SIG-M5 treated with dmso at 0.1 percent for 504 hours (cell line): ENCODE measurements around the gene PRKAR1B.

ENCODE experiments used
- DNase-seq: peaks from one replicate; lab custom pipeline; 2025; ENCODE audit not compliant: unreplicated experiment; lab: John Stamatoyannopoulos, UW

The PRKAR1B gene

DNA sequence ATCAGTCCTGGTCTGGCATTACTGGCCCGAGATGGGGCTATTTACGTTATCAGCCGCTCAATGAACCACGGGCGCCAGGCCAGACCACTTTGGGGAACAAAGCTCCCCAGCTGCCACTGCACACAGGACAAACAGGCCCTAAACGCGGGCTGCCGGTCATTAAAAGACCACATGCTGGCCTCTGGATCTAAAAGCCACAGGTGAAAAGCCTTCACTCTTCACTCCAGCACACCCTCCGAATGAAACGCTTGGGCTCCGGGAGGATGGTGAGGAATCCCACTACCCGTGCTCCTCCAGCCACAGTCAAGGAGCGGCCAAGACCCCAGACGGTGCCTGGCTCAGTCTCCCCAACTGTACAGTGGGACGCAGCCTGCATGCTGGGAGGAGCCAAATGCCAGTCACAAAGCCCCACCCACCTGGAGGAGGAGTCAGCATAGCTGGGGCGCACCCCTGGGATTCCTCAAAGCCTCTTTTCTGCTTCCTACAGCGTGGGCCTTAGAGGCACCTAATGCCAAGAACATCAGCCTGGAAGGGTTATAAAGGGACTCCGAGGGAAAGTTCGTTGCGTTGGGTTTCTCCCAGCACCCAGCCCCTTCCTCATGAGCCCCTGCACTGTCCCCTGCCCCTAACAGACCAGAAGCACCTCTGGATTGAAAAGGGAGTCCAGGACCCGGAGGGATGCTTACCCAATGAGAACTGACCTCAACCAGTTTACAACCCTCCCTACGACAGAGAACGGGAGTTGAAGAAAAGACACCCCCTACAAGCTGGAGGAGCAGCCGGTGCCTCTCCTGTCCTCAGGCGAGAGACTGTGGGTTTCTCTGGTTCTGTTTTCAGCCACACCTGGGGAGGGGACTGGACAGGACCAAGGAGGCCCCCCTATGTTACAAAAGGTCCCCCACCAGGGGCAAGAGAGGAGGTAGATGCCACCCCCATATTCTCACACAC lies 212.2 kb downstream of the PRKAR1B start:
- DNase-seq = no peak

DNA sequence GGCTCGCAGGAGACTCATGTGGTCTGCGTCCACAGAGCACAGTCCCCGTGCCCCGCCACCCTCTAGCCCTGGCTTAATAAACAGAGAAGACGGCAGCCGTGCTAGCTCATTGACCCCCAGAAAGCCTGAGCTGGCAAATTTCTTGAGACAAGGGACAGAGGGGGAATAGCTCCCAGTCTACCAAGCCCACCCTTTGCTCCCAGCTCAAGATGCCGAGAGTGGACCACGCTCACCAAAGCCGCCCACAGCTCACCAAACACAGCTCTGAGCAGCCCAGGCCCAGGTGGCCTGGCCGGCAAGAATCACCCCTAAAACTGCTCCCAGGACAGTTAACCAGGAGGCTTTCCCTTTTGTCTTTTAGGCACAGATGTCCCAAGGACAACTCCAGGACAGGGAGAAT lies 212.8 kb downstream of the PRKAR1B start:
- no peak for DNase-seq

DNA sequence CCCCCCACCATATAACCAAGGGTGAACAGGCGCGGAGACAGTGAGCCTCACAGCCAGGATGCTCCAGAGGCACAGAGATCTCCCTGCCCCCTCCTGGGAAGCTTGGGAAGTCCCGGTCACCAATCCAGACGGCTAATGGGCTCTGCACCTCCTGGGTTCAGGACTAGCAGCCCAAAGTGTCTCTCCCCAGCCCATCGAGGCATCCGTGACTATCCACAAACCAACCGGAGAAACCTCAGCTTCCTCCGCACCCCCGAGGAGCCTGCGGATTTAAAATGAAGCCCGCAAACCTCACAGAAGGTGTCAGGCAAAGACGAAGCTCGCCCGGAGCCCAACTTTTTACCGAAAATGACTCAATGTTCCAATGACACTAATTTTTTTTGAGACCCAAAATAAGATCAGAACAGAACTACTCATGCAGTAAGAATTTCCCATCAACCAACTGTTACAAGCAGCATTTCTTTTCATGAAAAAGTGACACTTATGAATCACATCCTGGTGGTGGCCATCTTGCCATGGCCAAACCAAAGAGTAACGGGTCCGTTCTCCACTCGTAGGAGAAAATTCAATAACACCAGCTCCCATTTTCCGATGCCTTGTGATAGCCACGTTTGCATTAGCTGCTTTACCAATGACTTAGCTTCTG lies 213.4 kb downstream of the PRKAR1B start:
- no peak for DNase-seq

DNA sequence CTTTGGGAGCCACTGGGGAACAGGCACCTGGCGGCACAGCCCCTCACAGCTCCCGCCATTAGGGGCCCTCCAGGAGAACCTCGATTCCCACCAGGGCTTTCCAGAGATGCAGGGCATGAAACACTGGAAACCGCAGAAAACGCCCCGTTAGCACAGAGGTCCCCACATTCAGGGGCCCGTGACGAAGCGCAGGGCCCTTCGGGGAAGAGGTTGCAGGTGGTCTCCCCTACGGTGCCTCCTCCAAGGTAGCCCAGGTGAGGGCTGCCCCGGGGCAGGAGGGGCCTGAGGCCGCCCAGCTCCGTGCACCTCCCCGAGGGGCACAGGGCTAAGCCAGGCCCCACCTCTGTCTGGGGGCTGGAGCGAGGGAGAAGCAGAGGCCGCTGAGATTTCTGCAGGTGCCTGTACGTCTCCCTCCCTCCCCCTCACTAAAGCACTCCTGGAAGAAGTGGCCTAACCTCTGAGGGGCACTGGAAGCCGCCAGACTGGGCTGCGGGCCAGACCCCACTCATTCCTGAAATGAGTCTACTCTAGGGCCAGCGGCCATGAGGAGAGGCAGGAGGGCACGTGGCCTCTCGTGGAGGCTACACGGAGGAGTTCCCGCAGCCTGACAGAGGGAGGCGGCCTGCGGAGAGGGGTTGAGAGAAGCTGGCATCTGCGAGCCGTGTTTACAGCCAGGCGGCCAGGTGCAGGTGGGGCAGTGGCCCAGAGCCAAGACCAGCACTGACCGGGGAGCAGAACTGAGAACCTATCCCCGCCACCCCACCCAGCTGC lies 214.4 kb downstream of the PRKAR1B start:
- no peak for DNase-seq

DNA sequence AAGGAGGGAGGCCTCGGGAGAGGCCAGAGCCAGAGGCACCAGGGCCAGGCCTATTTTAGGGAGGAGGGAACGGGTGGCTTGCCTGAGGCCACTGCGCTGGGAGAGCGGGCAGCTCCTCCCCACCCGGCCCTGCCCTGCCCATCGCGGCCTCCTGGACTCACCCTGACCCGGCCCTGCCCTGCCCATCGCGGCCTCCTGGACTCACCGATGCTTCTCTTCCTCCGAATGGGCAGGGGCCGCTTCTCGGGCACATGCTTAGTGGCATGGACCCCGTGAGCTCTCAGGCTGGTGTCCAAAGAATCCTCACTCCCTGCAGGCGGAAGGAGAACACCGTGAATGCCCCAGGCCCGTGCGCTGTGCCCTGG lies 215.0 kb downstream of the PRKAR1B start:
- no peak for DNase-seq

DNA sequence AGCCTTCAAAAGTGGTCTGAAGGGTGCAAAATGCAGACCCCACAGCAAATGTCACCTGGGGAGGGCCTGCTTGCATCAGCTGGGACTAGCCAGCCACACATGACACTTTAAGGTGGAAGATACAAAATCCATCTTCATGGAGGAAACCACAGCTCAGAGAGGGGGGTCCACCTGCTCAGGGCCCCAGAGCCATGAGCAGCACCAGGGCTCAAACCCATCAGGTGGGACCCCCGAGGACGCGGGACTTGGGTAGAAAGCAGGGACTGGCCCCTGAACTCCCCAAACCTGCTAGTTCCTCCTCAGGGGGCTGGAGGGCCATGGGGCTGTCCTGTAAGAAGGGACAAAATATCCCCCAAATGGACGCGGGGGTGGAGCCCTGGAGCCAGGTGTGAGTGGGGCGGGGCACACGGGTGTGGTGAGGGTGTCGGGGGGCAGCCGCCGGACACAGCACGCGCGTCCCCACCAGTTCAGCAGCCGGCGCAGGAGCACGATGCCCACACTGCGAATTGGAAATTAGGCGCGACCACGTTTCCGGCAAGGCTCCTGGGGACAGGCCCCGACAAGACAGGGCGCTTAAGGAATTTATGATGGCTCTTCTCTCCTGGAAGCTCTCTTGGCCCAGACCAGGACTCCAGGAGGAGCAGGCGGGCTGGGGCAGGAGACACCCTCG lies 215.5 kb downstream of the PRKAR1B start:
- DNase-seq = no peak

DNA sequence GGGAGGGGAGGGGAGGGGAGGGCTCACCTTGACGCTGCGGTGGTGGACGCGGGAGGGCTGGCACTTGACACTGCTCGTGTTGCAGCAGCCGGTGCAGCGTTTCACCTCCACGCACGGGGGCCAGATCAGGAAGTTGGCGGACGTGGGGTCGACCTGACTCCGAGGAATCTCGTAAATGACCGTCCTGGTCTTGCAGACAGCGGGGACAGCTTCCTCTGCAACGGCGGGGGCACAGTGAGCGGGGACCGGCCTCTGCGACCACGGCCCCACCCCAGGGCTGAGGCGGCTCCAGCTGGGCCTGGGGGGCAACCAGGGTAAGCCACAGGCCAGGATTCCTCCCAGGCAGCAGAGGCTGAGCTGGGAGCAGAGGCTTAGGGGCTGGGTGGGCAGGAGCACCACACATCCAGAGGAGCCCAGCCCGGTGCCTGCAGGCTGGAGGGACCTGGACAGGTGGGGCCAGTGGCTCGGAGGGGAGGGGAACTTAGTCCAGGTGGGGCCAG lies 216.2 kb downstream of the PRKAR1B start:
- DNase-seq = no peak

DNA sequence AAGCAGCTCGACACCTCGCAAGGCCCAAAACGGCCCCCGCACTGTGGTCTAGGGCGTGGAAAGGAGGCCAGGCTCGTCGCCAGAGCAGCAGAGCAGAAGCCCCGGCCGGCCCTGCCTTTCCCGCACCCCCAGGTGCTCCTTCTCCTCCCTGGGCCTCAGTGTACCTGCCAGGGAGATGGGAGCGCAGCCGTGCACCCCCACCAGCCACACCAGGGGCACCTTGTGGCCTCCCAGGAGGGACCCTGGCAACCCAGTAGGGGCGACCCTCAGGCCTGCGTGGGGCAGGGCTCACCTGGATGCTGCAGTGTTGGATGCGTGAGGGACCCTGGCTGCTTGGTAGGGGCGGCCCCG lies 217.0 kb downstream of the PRKAR1B start:
- DNase-seq = no peak

DNA sequence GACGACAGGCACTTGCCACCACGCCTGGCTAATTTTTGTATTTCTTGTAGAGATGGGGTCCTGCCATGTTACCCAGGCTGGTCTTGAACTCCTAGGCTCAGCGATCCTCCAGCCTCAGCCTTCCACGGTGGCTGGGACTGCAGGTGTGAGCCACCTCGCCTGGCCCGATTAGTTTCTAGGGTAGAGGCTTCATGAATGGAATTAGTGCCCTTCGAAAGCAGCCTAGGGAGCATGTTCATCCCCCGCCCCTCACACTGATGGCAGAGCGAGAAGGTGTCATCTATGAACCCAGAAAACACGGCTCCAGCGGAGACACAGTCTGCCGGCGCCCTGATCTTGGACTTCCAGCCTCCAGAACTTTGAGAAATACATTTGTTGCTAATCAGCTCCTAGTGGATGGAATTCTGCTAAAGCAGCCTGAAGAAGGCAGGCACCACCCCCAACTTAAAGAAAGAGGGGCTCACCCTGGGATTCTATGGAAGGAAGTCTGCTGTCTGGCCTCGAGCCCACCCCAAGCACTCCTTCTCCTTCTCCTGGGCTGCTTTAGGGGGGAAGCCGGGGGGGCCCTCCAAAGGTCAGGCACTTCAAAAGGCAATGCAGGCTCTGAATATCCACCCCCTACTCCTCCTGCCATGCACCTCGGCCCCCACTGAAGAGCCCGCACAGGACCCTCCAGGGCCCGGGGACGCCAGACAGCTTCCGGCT lies 217.5 kb downstream of the PRKAR1B start:
- no peak for DNase-seq

DNA sequence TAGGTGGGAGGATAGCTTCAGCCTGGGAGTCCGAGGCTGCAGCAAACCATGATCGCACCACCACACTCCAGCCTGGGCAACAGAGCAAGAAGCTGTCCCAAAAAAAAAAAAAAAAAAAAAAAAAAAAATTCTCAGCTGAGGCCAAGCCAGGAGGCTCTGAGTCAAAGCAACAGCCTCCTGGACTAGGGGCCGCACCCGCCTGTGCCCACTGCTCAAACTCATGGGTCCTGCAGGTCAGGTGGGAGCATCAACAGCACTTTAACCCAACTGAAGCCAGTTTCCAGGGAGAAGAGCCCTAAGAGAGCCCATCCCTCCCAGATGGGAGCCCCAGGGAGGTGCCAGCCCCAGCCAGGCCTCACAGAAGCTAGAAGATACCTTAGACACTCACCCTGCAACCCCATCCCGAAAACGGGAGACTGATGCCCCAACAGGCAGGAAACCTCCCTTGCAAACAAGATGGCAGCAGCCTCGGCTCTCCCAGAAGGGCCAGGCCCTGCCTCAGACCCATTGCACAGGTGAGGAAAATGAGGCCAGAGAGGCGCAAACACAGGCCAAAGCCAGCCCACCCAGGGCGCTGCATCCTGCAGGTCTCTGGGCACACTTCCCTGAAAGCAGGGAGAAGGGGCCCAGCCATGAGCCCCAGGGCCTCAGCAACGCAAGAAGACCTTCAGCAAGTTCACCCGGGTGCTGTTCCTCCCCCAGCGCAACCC lies 218.5 kb downstream of the PRKAR1B start:
- no peak for DNase-seq

DNA sequence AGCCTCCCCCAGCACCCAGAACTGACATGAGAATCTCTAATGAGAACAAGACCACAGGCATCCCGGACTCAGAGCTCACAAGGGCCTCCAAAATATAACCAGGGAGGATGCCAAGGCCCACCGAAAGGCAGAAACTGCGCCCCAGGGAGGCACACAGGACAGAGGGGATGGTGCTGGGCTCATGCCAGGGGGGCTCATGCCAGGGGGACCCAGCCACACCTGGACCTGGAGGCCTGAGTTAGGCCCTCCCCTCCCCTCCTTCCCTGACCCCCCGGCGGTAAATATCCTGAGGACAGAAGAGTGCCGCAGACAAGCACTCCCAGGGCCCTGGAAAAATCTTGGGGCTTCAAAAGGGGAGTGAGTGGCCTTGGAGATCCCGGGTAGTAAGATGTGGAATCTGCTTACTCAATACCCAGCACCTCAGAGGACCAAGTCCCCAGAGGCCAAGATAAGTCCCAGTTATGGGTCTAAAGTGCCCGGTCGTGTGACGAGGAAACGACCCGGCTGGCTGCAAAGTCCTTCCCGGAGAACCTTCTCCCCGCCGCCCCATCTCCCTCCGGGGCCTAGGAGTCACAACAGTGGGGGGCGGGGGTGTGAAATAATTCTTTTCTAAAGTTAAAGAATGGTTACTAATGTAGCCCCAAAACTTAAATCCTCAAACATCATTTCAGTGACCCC lies 219.3 kb downstream of the PRKAR1B start:
- no peak for DNase-seq

DNA sequence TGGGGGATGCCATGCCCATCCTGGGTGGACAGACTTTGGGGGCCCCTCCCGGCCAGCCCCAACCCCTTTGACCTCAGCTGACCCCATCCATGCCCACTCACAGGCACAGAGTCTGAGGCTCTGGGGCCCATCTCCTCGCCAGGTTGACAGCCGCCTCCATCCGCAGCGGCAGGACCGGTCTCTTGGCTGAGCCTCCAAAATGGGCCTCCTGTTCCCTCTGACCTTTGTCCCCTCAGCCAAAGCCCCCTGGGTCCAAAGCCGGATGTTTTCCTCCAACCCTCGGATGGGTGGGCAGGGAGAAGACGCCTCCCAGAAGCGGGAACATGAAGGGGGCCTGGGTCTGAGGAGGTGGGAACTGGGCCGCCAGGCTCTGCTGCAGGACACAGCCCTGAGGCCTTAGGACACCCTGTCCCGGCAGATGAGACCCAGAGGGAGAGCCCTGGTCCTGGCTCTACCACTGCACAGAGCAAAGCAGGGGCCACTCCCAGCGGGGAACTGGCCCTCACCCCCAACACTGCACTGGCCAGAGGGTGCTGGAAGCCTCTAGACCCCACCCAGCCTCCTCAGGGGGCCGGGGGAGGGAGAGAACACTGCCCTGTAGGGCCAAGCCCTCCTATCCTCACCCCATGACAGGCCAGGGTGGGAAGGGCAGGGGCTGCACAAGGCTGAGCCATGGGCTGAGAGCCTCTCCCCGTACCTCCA lies 220.0 kb downstream of the PRKAR1B start:
- DNase-seq = no peak

DNA sequence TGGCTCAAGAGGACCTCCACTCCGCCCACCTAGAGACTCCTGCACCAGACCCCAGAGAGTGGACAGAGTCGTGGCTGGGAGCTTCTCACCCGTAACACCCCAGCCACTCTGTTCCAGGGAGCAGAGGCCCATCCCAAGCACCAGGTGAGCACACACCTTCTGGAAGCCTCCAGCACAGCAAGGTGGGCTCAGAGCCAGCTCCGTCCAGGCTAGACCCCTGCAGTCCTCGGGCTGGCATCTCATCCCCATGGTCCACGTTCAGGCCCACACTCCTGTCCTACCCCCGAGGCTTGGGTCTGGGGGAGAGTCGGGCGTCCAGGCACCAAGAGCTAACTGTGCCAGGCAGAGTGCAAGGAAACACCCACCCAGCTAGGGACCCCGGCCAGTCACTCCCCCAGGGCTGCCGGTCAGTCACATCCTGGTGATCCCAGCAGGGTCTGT lies 220.7 kb downstream of the PRKAR1B start:
- no peak for DNase-seq

DNA sequence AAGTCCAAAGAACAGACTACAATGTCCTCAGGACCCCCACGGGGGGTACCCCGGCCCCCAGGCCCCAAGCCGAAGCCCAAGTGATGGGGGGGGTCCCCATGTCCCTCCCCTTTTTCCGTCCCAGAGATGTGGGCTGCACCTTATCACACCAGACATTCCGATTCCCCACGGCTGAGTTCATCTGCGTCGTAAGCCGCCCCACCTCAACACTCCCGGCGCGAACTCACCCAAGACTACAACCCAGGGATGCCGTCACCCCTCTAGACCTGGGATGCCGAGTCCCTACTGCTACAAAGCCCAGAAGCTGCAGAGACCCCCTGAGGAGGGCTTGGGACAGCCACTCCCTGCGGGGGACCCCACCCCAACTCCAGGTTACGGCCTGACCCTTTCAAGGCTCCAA lies 221.9 kb downstream of the PRKAR1B start:
- DNase-seq = no peak

DNA sequence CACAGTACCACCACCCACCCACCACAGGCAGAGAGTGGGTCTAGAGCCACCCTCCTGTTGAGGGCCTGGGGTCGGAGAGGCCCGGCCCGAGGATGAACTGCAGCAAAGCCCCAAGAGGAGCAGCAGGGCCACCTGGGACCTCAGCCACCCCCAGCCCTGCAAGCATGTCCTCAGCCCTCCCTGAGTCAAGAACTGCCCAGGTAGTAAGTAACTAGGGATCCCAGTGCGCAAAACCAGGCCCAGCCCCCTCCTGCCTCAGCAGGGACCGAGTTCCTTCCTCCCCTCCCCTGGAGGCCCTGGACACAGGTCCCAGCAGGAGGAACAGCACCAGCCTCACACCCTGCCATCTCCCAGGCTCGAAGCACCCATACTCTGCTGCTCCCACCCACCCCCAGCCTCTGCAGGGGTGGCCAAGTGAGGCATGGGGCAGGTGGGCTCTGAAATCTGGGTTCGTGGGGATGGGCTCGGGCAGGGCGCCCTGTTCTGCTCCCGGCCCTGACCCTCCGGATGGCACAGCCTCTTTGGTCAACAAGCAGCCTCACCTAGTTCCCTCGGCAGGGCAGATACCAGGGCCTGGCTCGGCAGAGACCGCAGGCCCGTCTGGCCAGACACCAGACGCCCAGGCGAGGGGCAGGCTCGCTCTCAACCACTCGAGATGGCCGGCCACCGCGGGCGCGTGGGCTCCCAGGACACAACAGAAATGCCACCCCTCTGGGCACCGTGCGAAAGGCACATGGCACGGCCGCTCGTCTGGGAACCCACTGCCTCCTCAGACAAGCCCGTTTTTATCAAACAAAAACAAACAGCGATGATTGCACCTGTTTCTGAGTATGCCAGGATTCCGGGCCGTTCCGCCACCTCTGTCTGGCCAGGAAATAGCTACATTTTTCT lies 222.6 kb downstream of the PRKAR1B start:
- no peak for DNase-seq

DNA sequence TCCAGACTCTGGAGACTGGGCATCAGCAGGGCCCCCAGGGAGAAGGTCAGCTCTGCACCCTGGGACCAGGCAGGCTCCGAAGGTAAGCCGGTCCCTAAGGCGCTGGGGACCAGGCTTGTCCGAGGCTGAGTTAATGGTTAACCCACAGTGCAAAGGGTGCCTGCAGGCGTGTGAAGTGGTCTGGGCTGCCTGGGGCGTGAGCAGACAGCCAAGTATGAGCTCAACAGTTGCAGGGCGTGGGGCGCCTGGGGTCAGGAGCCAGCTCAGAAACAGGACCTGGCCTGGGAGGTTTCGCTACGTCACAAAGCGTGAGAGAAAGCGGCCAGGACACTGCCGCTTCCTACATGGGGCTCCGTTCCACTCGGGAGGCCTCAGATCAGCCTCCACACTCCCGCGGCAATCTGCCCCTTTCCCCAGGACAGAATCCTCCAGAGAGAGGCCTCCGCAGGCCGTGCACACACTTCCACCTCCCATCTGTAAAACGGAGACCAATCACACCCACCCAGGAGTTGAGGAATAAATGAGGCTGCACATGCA lies 223.4 kb downstream of the PRKAR1B start:
- no peak for DNase-seq

DNA sequence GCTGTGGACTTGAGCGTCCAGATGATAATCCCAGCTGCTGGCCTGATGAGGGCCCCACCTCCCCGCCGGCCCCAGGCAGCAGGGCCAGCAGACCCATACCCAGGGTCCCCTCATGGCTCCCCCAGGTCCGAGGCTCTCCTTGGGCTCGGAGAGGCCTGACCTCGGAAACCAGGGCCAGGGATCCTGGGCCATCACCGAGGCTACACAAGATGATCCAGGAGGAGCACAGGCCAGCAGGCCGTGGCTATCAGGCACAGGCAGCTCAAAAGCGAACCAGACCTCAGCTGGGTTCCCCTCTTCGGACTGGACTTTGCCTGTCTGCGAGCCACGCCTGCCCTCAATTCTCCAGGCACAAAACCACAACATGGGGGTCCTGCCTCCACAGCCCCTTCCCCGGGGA lies 224.8 kb downstream of the PRKAR1B start:
- no peak for DNase-seq
